Upper lobe of right lung (tissue), 1 donor: Measurements from ENCODE around the gene SREBF2. TPM values are rescaled to one million over a fixed set of nuclear protein-coding genes. Genes with fewer than 3 reads are reported as not detected.

Experiments used
- microRNA-seq: library from miRNA; unstranded; fragments of <30 nt; microRNA quantifications from one replicate; pipeline ENCODE4 v1.2.0, GENCODE V29; 2020; ENCODE audit warnings: borderline microRNAs expressed
- total RNA-seq: library from RNA; stranded (reverse); fragmentation: NEBNext Ultra II Directional; extraction: Animal tissue kit (Norgen Biotek cat#: 25700); gene quantifications from one replicate; pipeline ENCODE4 v1.2.1, GENCODE V29; 2021
- donor health status: DM: no; HTN: yes; CAD: no; lungs with severe emphysema.

The SREBF2 gene
- total RNA-seq, 1 donor from 2014 or later = 156 TPM

Small RNAs within 50 kb of the gene (microRNA-seq; reads per million reads assigned to microRNA genes)
- 80.1 reads per million, percentile 63 among the genes with 10 or more reads in this experiment for gene MIR33A

Other genes starting within 250 kb of the SREBF2 start
- gene PMM1, start 243.3 kb upstream of the SREBF2 start, total RNA-seq = 44.4 TPM
- gene DESI1, start 212.1 kb upstream of the SREBF2 start, total RNA-seq = 29.5 TPM
- 160 TPM for gene XRCC6, start 211.8 kb upstream of the SREBF2 start, total RNA-seq
- 111 TPM for gene SNU13, start 144.2 kb upstream of the SREBF2 start, total RNA-seq
- gene MEI1, start 133.6 kb upstream of the SREBF2 start, total RNA-seq = 2.3 TPM
- gene CCDC134, start 32.4 kb upstream of the SREBF2 start, total RNA-seq = 7.3 TPM
- gene SHISA8, start 82.0 kb downstream of the SREBF2 start, total RNA-seq = not detected
- 0.23 TPM for gene TNFRSF13C, start 93.7 kb downstream of the SREBF2 start, total RNA-seq
- gene CENPM, start 114.0 kb downstream of the SREBF2 start, total RNA-seq = 1.3 TPM
- gene SEPTIN3, start 136.3 kb downstream of the SREBF2 start, total RNA-seq = 3.2 TPM
- gene WBP2NL, start 165.7 kb downstream of the SREBF2 start, total RNA-seq = 1.3 TPM
- gene NAGA, start 237.7 kb downstream of the SREBF2 start, total RNA-seq = 28.6 TPM
- 15.4 TPM for gene PHETA2, start 241.1 kb downstream of the SREBF2 start, total RNA-seq
- 113 TPM for gene SMDT1, start 246.6 kb downstream of the SREBF2 start, total RNA-seq